Neural cell (in vitro differentiated cells): Measurements from ENCODE around the gene DPP10. TPM values are rescaled to one million over a fixed set of nuclear protein-coding genes. Genes with fewer than 3 reads are reported as not detected.
"Not testable (repeated sequence)": the region's sequence is repeated elsewhere in the genome, so short reads cannot be mapped to it uniquely, and the experiment has no call there.

ENCODE experiments used
- H2AFZ ChIP-seq: fragments of 200-600, 300-800 bp; sonication (generic), shearing (Covaris generic); 2 replicates; pipeline ENCODE4 v1.6.0; 2014; ENCODE audit warnings: low read depth, mild to moderate bottlenecking, antibody characterized with exemption, low read length, moderate library complexity
- H3F3A ChIP-seq: fragments of 200-600 bp; shearing (Covaris generic); 2 replicates; pipeline ENCODE4 v1.6.1; 2016; ENCODE audit warnings: mild to moderate bottlenecking, moderate library complexity, mixed read lengths, antibody characterized with exemption, low read length; ENCODE audit not compliant: insufficient read depth, poor library complexity, severe bottlenecking
- H3K27ac ChIP-seq: fragments of 200-600, 300-800 bp; sonication (generic), shearing (Covaris generic); 2 replicates; pipeline ENCODE4 v1.5.1; 2014; ENCODE audit warnings: mild to moderate bottlenecking, low read length, moderate library complexity
- H3K27me3 ChIP-seq: fragments of 300-800, 200-600 bp; sonication (generic), shearing (Covaris generic); 2 replicates; pipeline ENCODE4 v1.6.0; 2014; ENCODE audit warnings: mild to moderate bottlenecking, low read depth, low read length, moderate library complexity; ENCODE audit not compliant: insufficient read depth
- H3K36me3 ChIP-seq: fragments of 300-800, 200-600 bp; sonication (generic), shearing (Covaris generic); 2 replicates; pipeline ENCODE4 v1.5.1; 2014; ENCODE audit warnings: mild to moderate bottlenecking, antibody characterized with exemption, low read length, moderate library complexity; ENCODE audit not compliant: insufficient read depth
- H3K4me2 ChIP-seq: fragments of 300-800, 200-600 bp; sonication (generic), shearing (Covaris generic); 2 replicates; pipeline ENCODE4 v1.6.0; 2014; ENCODE audit warnings: mild to moderate bottlenecking, low read length
- H3K4me3 ChIP-seq: fragments of 300-800, 200-600 bp; sonication (generic), shearing (Covaris generic); 2 replicates; pipeline ENCODE4 v1.5.1; 2014; ENCODE audit warnings: mild to moderate bottlenecking, low read length, moderate library complexity
- H3K79me2 ChIP-seq: fragments of 200-600 bp; shearing (Covaris generic); replicated peaks from 2 replicates; pipeline ENCODE4 v1.6.0; 2014; ENCODE audit warnings: mild to moderate bottlenecking, low read length, moderate library complexity; ENCODE audit not compliant: insufficient read depth
- H3K9ac ChIP-seq: fragments of 300-800, 200-600 bp; sonication (generic), shearing (Covaris generic); 2 replicates; pipeline ENCODE4 v1.6.1; 2016; ENCODE audit warnings: mild to moderate bottlenecking, low read length, mixed read lengths
- H3K9me2 ChIP-seq: fragments of 200-600 bp; shearing (Covaris generic); 2 replicates; pipeline ENCODE4 v1.6.1; 2016; ENCODE audit warnings: mild to moderate bottlenecking, low read length, mixed read lengths; ENCODE audit not compliant: insufficient read depth
- H3K9me3 ChIP-seq: fragments of 200-600, 300-800 bp; sonication (generic), shearing (Covaris generic); 2 replicates; pipeline ENCODE4 v1.6.1; 2016; ENCODE audit warnings: mild to moderate bottlenecking, mixed run types, low read length, moderate library complexity, mixed read lengths
- H4K20me1 ChIP-seq: fragments of 200-600 bp; shearing (Covaris generic); 2 replicates; pipeline ENCODE4 v1.6.1; 2016; ENCODE audit warnings: mild to moderate bottlenecking, mixed run types; ENCODE audit not compliant: insufficient read depth
- EP300 ChIP-seq: fragments of 450-650 bp; conservative IDR thresholded peaks from 2 replicates; pipeline ENCODE4 v1.6.1; 2014; ENCODE audit warnings: antibody characterized with exemption, mild to moderate bottlenecking, moderate library complexity; ENCODE audit not compliant: poor library complexity, severe bottlenecking
- EZH2 ChIP-seq: fragments of 200-600, 300-800 bp; shearing (Covaris generic), sonication (generic); IDR thresholded peaks from 2 replicates; pipeline ENCODE4 v1.6.1; 2014; ENCODE audit warnings: antibody characterized with exemption, low read length, borderline replicate concordance, mild to moderate bottlenecking; ENCODE audit not compliant: insufficient read depth, poor library complexity, severe bottlenecking
- MXI1 ChIP-seq: fragments of 450-650 bp; conservative IDR thresholded peaks from 2 replicates; pipeline ENCODE4 v1.6.1; 2014; ENCODE audit warnings: antibody characterized with exemption, mild to moderate bottlenecking; ENCODE audit not compliant: poor library complexity, severe bottlenecking
- POLR2AphosphoS5 ChIP-seq: IDR thresholded peaks from 2 replicates; pipeline ENCODE4 v1.6.1; 2012
- RAD21 ChIP-seq: fragments of 450-650 bp; conservative IDR thresholded peaks from 2 replicates; pipeline ENCODE4 v1.6.1; 2014; ENCODE audit warnings: antibody characterized with exemption, mild to moderate bottlenecking, moderate library complexity
- SMC3 ChIP-seq: fragments of 450-650 bp; conservative IDR thresholded peaks from 2 replicates; pipeline ENCODE4 v1.6.1; 2014; ENCODE audit warnings: antibody characterized with exemption, mild to moderate bottlenecking, moderate library complexity; ENCODE audit not compliant: poor library complexity
- TAF1 ChIP-seq: IDR thresholded peaks from 2 replicates; pipeline ENCODE4 v1.6.1; 2012; ENCODE audit warnings: low read depth
- polyA plus RNA-seq: library from polyadenylated mRNA; depleted of rRNA; stranded (reverse); fragments of >200 nt; gene quantifications from 2 replicates; pipeline ENCODE4 v1.2.3, GENCODE V29; 2014
- TF ChIP-seq, protein P1 (sequence below): IDR thresholded peaks from 2 replicates; pipeline ENCODE4 v1.6.1; 2012; ENCODE audit warnings: borderline replicate concordance
- TF ChIP-seq, protein P2 (sequence below): fragments of 450-650 bp; IDR thresholded peaks from 2 replicates; pipeline ENCODE4 v1.5.1; 2014; ENCODE audit warnings: antibody characterized with exemption, mild to moderate bottlenecking, moderate library complexity; ENCODE audit not compliant: poor library complexity, severe bottlenecking

DPP10 gene
- polyA plus RNA-seq, 1 donor from 2014 or later = 13.9 TPM

DNA sequence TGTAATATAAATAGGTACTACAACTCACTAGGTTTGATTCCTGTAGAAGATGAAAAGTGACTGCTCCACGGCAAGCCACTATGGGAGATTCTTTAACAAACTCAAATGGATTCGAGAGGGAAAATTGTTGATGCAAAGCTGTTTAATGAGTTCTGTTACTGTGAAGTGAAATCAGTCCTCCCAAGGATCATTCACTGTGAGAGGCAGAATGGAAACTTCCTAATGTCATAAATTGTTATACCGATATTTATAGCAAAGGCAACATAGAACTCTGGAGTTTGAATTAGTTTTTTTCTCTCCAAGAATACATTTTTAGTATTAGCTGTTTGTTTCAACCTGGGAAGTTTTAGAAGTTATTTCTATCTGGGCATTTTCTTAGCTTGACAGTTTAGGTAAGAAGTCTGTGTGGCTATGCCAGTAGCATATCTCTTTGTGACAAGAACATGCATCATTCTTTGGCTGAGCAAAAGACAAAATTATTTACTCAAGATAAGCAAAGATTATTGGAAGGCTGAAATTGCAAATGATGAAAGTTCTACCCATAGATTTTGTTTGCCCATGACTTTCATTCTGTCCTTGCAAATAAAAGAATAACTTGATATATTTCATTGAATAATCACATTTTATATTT, 979.7 kb downstream of the DPP10 start:
- no peaks in the 10 kb centered on the region for H3F3A ChIP-seq
- TF ChIP-seq POLR2AphosphoS5 = no peak
- TF ChIP-seq EZH2 = no peak
- TF ChIP-seq TAF1 = no peak
- no peak for TF ChIP-seq RAD21
- TF ChIP-seq SMC3 = no peak
- no peak for TF ChIP-seq EP300
- TF ChIP-seq MXI1 = no peak

DNA sequence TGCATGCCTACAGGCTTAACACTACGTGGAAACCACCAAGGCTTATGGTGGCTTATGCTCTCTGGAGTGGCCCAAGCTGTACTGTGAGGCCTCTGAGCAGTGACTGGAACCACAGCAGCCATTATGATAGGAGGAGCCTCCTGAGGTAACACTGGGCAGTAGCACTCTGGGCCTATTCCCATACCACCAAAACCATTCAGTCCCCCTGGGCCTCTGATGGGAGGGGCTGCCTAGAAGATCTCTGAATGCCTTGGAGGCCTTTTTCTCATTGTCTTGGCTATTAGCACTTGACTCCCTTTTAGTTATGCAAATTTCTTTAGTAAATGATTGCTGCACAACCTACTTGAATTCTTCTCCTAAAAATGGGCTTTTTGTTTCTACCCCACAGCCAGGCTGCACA, 985.0 kb downstream of the DPP10 start:
- no peaks in the 10 kb centered on the region for H3K36me3 ChIP-seq

More for the DNA sequence above, 979.7 kb downstream of the DPP10 start:
- Histone ChIP-seq H3K27me3 (no peaks in the 10 kb centered on the region), H3K9me3 (peaks cover 7% of the 10 kb centered on the region), H3K9ac (no peak overlapping the region), H2AFZ (no peak overlapping the region), H3K27ac (no peak overlapping the region), H3K79me2 (no peaks in the 10 kb centered on the region), H3K36me3 (no peaks in the 10 kb centered on the region), H4K20me1 (no peaks in the 10 kb centered on the region), H3K4me3 (no peak overlapping the region), H3K9me2 (no peaks in the 10 kb centered on the region), H3K4me2 (no peak overlapping the region)

DNA sequence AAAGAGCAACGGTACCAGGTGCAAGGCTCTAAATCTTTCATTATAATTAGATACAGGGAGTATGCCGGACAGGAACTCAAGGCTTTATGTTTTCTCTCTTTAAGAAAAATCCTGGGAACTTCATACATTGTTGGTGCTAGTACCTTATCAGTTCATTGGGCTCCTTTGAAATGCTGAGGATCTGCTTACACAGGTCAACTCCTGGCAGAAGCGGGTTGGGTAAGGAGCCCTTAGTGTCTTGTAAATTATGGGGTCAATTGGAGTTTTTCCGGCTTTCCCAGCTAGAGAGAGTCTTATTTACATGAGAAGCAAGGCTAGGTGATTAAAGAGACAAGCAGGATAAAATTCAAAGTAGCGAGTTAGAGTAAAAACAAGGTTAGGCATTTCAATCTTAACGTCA, 998.3 kb downstream of the DPP10 start:
- H3K27me3 ChIP-seq, H3K9me3 ChIP-seq, H3F3A ChIP-seq, H2AFZ ChIP-seq, H3K9me2 ChIP-seq, H3K4me3 ChIP-seq, H3K79me2 ChIP-seq, H3K9ac ChIP-seq, H3K27ac ChIP-seq, H4K20me1 ChIP-seq, H3K4me2 ChIP-seq, H3K36me3 ChIP-seq: not testable (repeated sequence)

More for the DNA sequence above, 985.0 kb downstream of the DPP10 start:
- Histone ChIP-seq H3K4me2 (no peak overlapping the region), H3K27ac (no peak overlapping the region), H3K9ac (no peak overlapping the region), H3K27me3 (no peaks in the 10 kb centered on the region), H3F3A (no peaks in the 10 kb centered on the region), H2AFZ (no peak overlapping the region), H3K9me2 (no peaks in the 10 kb centered on the region), H3K4me3 (no peak overlapping the region), H4K20me1 (no peaks in the 10 kb centered on the region), H3K9me3 (peaks cover 10% of the 10 kb centered on the region), H3K79me2 (no peaks in the 10 kb centered on the region)
- TF ChIP-seq, protein P1, sequence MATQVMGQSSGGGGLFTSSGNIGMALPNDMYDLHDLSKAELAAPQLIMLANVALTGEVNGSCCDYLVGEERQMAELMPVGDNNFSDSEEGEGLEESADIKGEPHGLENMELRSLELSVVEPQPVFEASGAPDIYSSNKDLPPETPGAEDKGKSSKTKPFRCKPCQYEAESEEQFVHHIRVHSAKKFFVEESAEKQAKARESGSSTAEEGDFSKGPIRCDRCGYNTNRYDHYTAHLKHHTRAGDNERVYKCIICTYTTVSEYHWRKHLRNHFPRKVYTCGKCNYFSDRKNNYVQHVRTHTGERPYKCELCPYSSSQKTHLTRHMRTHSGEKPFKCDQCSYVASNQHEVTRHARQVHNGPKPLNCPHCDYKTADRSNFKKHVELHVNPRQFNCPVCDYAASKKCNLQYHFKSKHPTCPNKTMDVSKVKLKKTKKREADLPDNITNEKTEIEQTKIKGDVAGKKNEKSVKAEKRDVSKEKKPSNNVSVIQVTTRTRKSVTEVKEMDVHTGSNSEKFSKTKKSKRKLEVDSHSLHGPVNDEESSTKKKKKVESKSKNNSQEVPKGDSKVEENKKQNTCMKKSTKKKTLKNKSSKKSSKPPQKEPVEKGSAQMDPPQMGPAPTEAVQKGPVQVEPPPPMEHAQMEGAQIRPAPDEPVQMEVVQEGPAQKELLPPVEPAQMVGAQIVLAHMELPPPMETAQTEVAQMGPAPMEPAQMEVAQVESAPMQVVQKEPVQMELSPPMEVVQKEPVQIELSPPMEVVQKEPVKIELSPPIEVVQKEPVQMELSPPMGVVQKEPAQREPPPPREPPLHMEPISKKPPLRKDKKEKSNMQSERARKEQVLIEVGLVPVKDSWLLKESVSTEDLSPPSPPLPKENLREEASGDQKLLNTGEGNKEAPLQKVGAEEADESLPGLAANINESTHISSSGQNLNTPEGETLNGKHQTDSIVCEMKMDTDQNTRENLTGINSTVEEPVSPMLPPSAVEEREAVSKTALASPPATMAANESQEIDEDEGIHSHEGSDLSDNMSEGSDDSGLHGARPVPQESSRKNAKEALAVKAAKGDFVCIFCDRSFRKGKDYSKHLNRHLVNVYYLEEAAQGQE = no peak
- TF ChIP-seq RAD21 (no peak), SMC3 (no peak), MXI1 (no peak), EP300 (no peak), TAF1 (no peak), EZH2 (no peak), POLR2AphosphoS5 (no peak)
- TF ChIP-seq, protein P2, sequence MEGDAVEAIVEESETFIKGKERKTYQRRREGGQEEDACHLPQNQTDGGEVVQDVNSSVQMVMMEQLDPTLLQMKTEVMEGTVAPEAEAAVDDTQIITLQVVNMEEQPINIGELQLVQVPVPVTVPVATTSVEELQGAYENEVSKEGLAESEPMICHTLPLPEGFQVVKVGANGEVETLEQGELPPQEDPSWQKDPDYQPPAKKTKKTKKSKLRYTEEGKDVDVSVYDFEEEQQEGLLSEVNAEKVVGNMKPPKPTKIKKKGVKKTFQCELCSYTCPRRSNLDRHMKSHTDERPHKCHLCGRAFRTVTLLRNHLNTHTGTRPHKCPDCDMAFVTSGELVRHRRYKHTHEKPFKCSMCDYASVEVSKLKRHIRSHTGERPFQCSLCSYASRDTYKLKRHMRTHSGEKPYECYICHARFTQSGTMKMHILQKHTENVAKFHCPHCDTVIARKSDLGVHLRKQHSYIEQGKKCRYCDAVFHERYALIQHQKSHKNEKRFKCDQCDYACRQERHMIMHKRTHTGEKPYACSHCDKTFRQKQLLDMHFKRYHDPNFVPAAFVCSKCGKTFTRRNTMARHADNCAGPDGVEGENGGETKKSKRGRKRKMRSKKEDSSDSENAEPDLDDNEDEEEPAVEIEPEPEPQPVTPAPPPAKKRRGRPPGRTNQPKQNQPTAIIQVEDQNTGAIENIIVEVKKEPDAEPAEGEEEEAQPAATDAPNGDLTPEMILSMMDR = no peak
